ENCODE results near the gene CD2BP2.

GRCh38 chr16:30342751-30343490, 12.2 kb downstream of the CD2BP2 start:
- no peak for TF ChIP-seq REST (IDR thresholded peaks at IDR 0.05)
- TF ChIP-seq, protein P1, sequence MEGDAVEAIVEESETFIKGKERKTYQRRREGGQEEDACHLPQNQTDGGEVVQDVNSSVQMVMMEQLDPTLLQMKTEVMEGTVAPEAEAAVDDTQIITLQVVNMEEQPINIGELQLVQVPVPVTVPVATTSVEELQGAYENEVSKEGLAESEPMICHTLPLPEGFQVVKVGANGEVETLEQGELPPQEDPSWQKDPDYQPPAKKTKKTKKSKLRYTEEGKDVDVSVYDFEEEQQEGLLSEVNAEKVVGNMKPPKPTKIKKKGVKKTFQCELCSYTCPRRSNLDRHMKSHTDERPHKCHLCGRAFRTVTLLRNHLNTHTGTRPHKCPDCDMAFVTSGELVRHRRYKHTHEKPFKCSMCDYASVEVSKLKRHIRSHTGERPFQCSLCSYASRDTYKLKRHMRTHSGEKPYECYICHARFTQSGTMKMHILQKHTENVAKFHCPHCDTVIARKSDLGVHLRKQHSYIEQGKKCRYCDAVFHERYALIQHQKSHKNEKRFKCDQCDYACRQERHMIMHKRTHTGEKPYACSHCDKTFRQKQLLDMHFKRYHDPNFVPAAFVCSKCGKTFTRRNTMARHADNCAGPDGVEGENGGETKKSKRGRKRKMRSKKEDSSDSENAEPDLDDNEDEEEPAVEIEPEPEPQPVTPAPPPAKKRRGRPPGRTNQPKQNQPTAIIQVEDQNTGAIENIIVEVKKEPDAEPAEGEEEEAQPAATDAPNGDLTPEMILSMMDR (IDR thresholded peaks at IDR 0.05; ENCODE audit: low read depth, low read length, missing input control) = no peak

Measured in liver (tissue), 2 donors.